Inflammatory macrophage (primary cell): ENCODE data around the gene EYA2.

ENCODE experiments used
- DNase-seq, 2 donors: peaks; one replicate each; pipeline ENCODE4 v3.0.0-alpha.2; 2020 to 2022

The EYA2 gene

DNA sequence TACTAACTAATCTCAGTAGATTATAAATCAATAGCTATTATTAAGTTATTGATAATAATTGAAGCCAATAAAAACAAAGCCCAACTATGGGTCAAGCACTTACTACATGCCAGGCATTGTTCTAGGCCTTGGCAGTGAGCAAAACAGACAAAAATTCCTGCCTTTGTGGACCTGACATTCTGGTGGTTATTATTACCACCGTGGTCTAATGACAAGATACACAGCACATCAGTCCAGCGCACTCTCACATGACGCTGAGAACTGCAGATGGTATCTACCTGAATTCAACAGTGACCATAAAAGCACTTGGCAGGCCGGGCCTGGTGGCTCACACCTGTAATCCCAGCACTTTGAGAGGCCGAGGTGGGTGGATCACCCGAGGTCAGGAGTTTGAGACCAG lies 340.5 kb downstream of the EYA2 start:
- DNase-seq, result no peak

DNA sequence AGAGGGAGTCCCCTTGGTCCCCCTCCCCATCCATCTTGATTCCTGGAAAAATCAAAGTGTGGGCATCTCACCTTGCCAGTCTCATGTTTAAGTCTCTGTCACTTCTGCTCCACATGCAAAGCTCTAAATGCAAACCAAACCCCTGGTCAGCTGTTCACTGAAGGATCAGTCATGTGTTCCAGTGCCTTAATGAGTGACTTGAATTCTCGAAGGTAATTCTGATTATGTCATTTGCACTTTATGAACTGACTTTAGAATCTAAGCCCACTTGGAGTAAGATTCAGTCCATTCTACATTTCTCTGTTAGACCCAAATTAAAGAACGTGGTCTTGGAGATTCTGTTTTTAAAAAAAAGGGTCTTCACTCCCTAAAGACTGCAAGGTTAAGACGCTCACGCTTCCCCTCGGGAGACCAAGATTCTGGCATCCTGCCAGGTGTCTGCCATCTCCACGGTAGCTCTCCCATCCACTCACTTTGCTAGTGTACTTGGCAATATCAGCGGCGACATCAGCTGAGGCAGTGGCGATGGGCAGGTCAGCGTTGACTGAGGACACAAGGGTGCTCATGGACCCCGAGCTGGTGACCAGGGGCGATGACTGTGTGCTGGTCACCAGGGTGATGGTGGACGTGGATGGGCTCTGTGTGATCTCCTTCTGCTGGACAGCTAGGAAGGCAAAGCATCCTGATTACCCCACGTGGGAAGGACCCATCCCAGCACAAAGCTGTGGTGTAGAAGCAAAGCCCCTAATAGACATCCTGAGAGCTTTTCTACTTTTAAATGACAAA lies 341.4 kb downstream of the EYA2 start:
- no peak for DNase-seq

DNA sequence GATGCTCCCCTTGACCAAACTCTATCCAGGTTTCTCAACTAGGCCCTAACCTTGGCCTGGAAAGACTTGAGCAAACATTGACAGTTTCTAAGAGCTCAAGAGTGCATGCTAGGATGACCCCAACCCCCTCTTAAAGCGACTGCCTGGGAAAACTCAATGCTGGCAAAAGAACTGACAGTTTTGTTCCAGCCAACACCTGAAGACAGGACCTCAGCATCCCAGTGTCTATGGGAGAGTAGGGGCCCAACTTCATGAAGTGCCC lies 341.9 kb downstream of the EYA2 start:
- DNase-seq, result no peak

DNA sequence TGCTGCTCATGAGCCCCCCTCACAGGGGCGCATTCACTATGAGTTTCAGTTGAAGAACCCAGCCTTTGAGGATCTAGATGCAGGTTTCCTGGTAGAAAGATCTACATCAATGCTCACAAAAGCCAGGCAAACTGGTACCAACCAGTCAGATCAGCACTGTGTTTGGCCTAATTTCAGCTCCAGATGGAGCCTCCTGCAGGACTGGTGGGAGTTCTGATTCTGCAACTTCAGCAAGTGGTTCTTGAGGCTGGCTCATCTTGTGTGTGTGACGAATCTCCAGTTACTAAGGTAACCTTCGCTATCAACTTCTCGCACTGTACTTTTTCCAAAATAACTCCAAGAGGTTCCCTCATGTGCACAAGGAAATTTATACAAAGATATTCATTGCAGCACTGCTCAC lies 343.1 kb downstream of the EYA2 start:
- DNase-seq, result no peak
